GM12878 (cell line): ENCODE measurements around the gene TAF6. TPM values are rescaled to one million over a fixed set of nuclear protein-coding genes. Genes with fewer than 3 reads are reported as not detected.

ENCODE experiments used
- ATAC-seq: fragments of 200-7000 bp; cut with Tn5 transposase; 3 replicates; pipeline ENCODE4 v1.9.1; 2020; ENCODE audit warnings: mild to moderate bottlenecking, moderate library complexity
- BruUV-seq: library from RNA; stranded (reverse); fragments of 400-500 nt; replicated peaks from 2 replicates; lab custom pipeline; 2021; lab: Mats Ljungman, UMichigan
- CTCF ChIA-PET: fragments of 300-600 bp; sonication (Branson Sonifier 250); formaldehyde crosslinking; extraction: SDS; loops from one replicate; lab custom pipeline; 2021; ENCODE audit warnings: inconsistent platforms; lab: Yijun Ruan, JAX
- POLR2A ChIA-PET: fragments of 350-600 bp; formaldehyde crosslinking; extraction: SDS; loops from one replicate; lab custom pipeline; 2021; ENCODE audit warnings: inconsistent platforms; lab: Charles Lee
- RAD21 ChIA-PET: fragments of 300-600 bp; sonication (Branson Sonifier 250); formaldehyde crosslinking; loops from one replicate; lab custom pipeline; 2023; ENCODE audit warnings: antibody characterized with exemption; ENCODE audit not compliant: unreplicated experiment; lab: Charles Lee
- SMC1A ChIA-PET: fragments of 300-600 bp; sonication (Branson Sonifier 250); formaldehyde crosslinking; loops from one replicate; lab custom pipeline; 2023; ENCODE audit not compliant: unreplicated experiment, uncharacterized antibody; lab: Charles Lee
- DNase-seq: peaks from one replicate; pipeline ENCODE4 v3.0.0-alpha.2; 2011; ENCODE audit warnings: low read depth, low spot score
- FAIRE-seq: peaks from 3 replicates; lab custom pipeline; 2011; peaks lifted over from hg19 to GRCh38; lab: Jason Lieb, UNC
- H2AFZ ChIP-seq: 2 replicates; pipeline ENCODE4 v1.6.0; 2011; ENCODE audit warnings: low read depth, low read length, control low read depth; ENCODE audit not compliant: control insufficient read depth
- H3K27ac ChIP-seq: 2 replicates; pipeline ENCODE4 v1.5.1; 2011; ENCODE audit warnings: control low read depth; ENCODE audit not compliant: control insufficient read depth, insufficient read depth
- H3K27me3 ChIP-seq, 2 experiments: replicated peaks in 1 of 2; 2 replicates each; pipeline versions ENCODE4 v1.6.0 to v1.6.1; 2011; ENCODE audit warnings: low read length in 1 of 2; ENCODE audit not compliant: control insufficient read depth in 2 of 2, insufficient read depth in 2 of 2
- H3K36me3 ChIP-seq, 2 experiments: 2 replicates each; pipeline ENCODE4 v1.5.1; 2011; ENCODE audit warnings: low read length in 1 of 2; ENCODE audit not compliant: control insufficient read depth in 2 of 2, insufficient read depth in 2 of 2
- H3K4me1 ChIP-seq: 2 replicates; pipeline ENCODE4 v1.6.1; 2011; ENCODE audit warnings: mild to moderate bottlenecking, low read length, moderate library complexity, mixed read lengths; ENCODE audit not compliant: control insufficient read depth, insufficient read depth
- H3K4me2 ChIP-seq: 2 replicates; pipeline ENCODE4 v1.6.0; 2011; ENCODE audit warnings: control low read depth; ENCODE audit not compliant: control insufficient read depth, insufficient read depth
- H3K4me3 ChIP-seq: fragments of 200-600 bp; sonication (generic); 2 replicates; pipeline ENCODE4 v1.5.1; 2016
- H3K79me2 ChIP-seq: 2 replicates; pipeline ENCODE4 v1.6.0; 2011; ENCODE audit warnings: low read length; ENCODE audit not compliant: control insufficient read depth, insufficient read depth
- H3K9ac ChIP-seq: 2 replicates; pipeline ENCODE4 v1.8.0; 2011; ENCODE audit warnings: low read length, control low read depth, mixed read lengths; ENCODE audit not compliant: control insufficient read depth, insufficient read depth
- H3K9me3 ChIP-seq: replicated peaks from 3 replicates; pipeline ENCODE4 v1.5.1; 2011; ENCODE audit warnings: mild to moderate bottlenecking, low read length; ENCODE audit not compliant: control insufficient read depth, insufficient read depth
- H4K20me1 ChIP-seq: 2 replicates; pipeline ENCODE4 v1.6.0; 2011; ENCODE audit not compliant: control insufficient read depth, insufficient read depth
- CBFB ChIP-seq: IDR thresholded peaks from 2 replicates; pipeline ENCODE4 v1.6.1; 2016; ENCODE audit warnings: antibody characterized with exemption, low read depth
- CHD2 ChIP-seq: IDR thresholded peaks from 2 replicates; pipeline ENCODE4 v1.6.1; 2011; ENCODE audit warnings: low read depth, low read length, improper control_type of control experiment, borderline replicate concordance
- CREM ChIP-seq: IDR thresholded peaks from 2 replicates; pipeline ENCODE4 v1.6.1; 2014; ENCODE audit warnings: antibody characterized with exemption, low read depth
- DPF2 ChIP-seq: fragments of 450-650 bp; IDR thresholded peaks from 2 replicates; pipeline ENCODE4 v1.6.1; 2017; ENCODE audit warnings: mild to moderate bottlenecking
- ETV6 ChIP-seq, 2 experiments: fragments of 450-650 bp in 1 of 2; IDR thresholded peaks in 1 of 2; conservative IDR thresholded peaks in 1 of 2; 2 replicates each; pipeline ENCODE4 v1.6.1; 2014; ENCODE audit warnings: antibody characterized with exemption in 1 of 2, borderline replicate concordance in 1 of 2, low read depth in 1 of 2, mild to moderate bottlenecking in 1 of 2, moderate library complexity in 1 of 2
- EZH2 ChIP-seq: IDR thresholded peaks from 2 replicates; pipeline ENCODE4 v1.6.1; 2012; ENCODE audit warnings: low read depth, mild to moderate bottlenecking, control low read depth, inconsistent platforms, low read length, borderline replicate concordance; ENCODE audit not compliant: control insufficient read depth
- NBN ChIP-seq: fragments of 450-650 bp; IDR thresholded peaks from 2 replicates; pipeline ENCODE4 v1.6.1; 2016
- NR2F1 ChIP-seq: fragments of 450-650 bp; conservative IDR thresholded peaks from 2 replicates; pipeline ENCODE4 v1.6.1; 2017; ENCODE audit warnings: mild to moderate bottlenecking
- PAX5 ChIP-seq: IDR thresholded peaks from 2 replicates; pipeline ENCODE4 v1.6.1; 2011; ENCODE audit warnings: low read depth, low read length, borderline replicate concordance
- POLR2AphosphoS2 ChIP-seq: IDR thresholded peaks from 2 replicates; pipeline ENCODE4 v1.6.1; 2011; ENCODE audit warnings: low read depth, mild to moderate bottlenecking, low read length, improper control_type of control experiment, moderate library complexity
- POU2F2 ChIP-seq: IDR thresholded peaks from 3 replicates; pipeline ENCODE4 v1.6.1; 2011; ENCODE audit warnings: low read depth, mild to moderate bottlenecking, low read length, borderline replicate concordance
- RAD21 ChIP-seq: IDR thresholded peaks from 2 replicates; pipeline ENCODE4 v1.6.1; 2011; ENCODE audit warnings: mild to moderate bottlenecking, low read depth, low read length, moderate library complexity; ENCODE audit not compliant: insufficient read depth
- RBBP5 ChIP-seq: fragments of 200-600 bp; sonication (generic); conservative IDR thresholded peaks from 2 replicates; pipeline ENCODE4 v1.6.1; 2016
- SIN3A ChIP-seq: IDR thresholded peaks from 2 replicates; pipeline ENCODE4 v1.6.1; 2012; ENCODE audit warnings: low read depth, low read length, improper control_type of control experiment
- SUPT20H ChIP-seq: IDR thresholded peaks from 2 replicates; pipeline ENCODE4 v1.6.1; 2011; ENCODE audit warnings: low read depth, mild to moderate bottlenecking, low read length, moderate library complexity, borderline replicate concordance; ENCODE audit not compliant: control insufficient read depth
- TBL1XR1 ChIP-seq: IDR thresholded peaks from 2 replicates; pipeline ENCODE4 v1.6.1; 2012; ENCODE audit warnings: low read depth, low read length, improper control_type of control experiment
- TCF7 ChIP-seq: IDR thresholded peaks from 2 replicates; pipeline ENCODE4 v1.6.1; 2014; ENCODE audit warnings: antibody characterized with exemption, borderline replicate concordance
- WGBS: methylation state at CpG from one replicate; pipeline ENCODE4 v1.1.6; 2016; ENCODE audit warnings: low lambda C conversion rate; ENCODE audit not compliant: insufficient replicate concordance, insufficient coverage; ENCODE audit errors: missing lambda C conversion rate; 5-methylcytosine and 5-hydroxymethylcytosine counted together
- in situ Hi-C: fragments of 300-500 bp; cut with MboI; formaldehyde crosslinking; loops from 9 replicates; pipeline ENCODE4 v1.14.3; 2018; ENCODE audit warnings: mixed read lengths
- intact Hi-C: fragments of 100-400 bp; cut with micrococcal nuclease; formaldehyde crosslinking; loops from one replicate; pipeline ENCODE4 v1.14.2; 2022; ENCODE audit not compliant: unreplicated experiment
- polyA plus RNA-seq, 11 experiments: library from polyadenylated mRNA; depleted of rRNA in 4 of 11; unstranded in 6 of 11; stranded (reverse) in 5 of 11; fragments of >200 nt; fragmentation: Nextera tagmentation in 4 of 11; fragmentation: Illumina TruSeq in 1 of 11; extraction: Ambion mirVana in 4 of 11; extraction: Trizol in 1 of 11; gene quantifications; 1 replicate in 1 of 11; 2 replicates in 10 of 11; pipeline versions ENCODE4 v1.2.1 to v1.2.3, GENCODE V29; 2011 to 2016; ENCODE audit warnings: inconsistent platforms in 2 of 11, missing spikeins in 2 of 11, low read depth in 1 of 11
- total RNA-seq, 4 experiments: library from RNA; depleted of rRNA in 3 of 4; stranded (reverse); fragments of >200 nt in 3 of 4; fragmentation: Illumina TruSeq in 1 of 4; extraction: Trizol in 1 of 4; gene quantifications; 2 replicates each; pipeline versions ENCODE4 v1.2.1 to v1.2.3, GENCODE V29; 2013 to 2021
- TF ChIP-seq, protein P1 (sequence below): IDR thresholded peaks from 2 replicates; pipeline ENCODE4 v1.6.1; 2011; ENCODE audit warnings: low read depth, mild to moderate bottlenecking, low read length, moderate library complexity, borderline replicate concordance; ENCODE audit errors: extremely low read depth
- TF ChIP-seq, protein P2 (sequence below): fragments of 450-650 bp; IDR thresholded peaks from 2 replicates; pipeline ENCODE4 v1.6.1; 2018; ENCODE audit warnings: borderline replicate concordance, mild to moderate bottlenecking; ENCODE audit not compliant: partially characterized antibody

Gene TAF6
- total and polyA plus RNA-seq, 10 of the 15 experiments (the other 5 are each of a cell fraction or from before 2014, with no cell fraction given), result 0.27 to 42.6 (median 17.0) TPM

DNA sequence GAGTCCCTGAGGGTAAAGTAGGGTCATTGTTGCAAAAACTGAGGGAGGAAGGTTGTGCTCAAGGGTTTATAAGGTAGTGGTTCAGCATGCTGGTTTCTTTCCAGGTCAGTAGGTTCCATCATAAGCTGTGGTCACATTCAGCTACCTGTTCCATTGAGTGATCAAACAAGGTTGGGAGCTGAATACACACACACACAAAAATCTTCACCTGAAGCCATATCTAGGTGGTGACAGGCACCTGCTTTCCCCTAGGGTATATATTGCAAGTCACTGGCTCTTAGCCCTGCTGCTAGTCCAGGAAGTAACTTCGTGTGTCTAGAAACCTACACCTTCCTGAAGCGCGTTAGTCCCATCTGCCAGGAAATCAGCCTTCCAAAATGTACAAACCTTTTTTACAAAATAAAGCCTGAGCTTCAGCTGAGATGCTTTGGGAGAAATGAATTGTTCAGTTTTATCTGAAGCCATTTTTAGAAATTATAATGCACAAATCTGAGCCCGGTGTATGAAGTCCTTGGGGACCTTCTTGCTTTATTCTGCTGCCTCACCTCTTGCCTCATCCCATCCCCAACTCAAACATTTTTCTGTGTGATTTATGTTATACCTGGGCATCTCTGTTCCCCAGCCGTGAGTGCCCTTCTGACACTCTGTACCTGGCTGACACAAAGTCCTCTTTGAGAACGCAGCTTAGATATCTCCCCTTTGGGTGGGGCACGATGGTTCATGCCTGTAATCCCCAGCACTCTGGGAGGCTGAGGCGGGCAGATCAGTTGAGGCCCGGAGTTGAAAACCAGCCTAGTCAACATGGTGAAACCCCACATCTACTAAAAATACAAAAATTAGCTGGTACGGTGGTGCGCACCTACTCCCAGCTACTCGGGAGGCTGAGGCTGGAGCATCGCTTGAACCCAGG lies 18.9 kb upstream of the TAF6 start:
- no peak for DNase-seq
- H3K4me3 ChIP-seq, result no peak overlapping the region
- ChIA-PET POLR2A (interaction anchor here (0.6 to 3.6 kb wide), 7 partner anchors 11 to 228 kb away, joined by 3 to 22 read pairs (median 3); partner anchors contain the start of gene LAMTOR4), RAD21 (interaction anchor here (0.6 to 2.2 kb wide), 11 partner anchors 9 to 404 kb away, joined by 3 to 17 read pairs (median 4); partner anchors contain the start of gene LAMTOR4), CTCF (interaction anchor here (0.6 to 2.4 kb wide), 16 partner anchors 9 to 299 kb away, joined by 3 to 10 read pairs (median 4); partner anchors contain the start of genes AP4M1, LAMTOR4, MCM7 and PPP1R35), SMC1A (interaction anchor here (0.6 to 1.9 kb wide), 10 partner anchors 9 to 1177 kb away, joined by 3 to 12 read pairs (median 5); partner anchors contain the start of gene PVRIG)
- peak; percentile 73 for ATAC-seq
- H3K36me3 ChIP-seq, result no peaks in the 10 kb centered on the region
- BruUV-seq, result no TSS peak
- FAIRE-seq, result peak; percentile 86
- 46% methylated on average over 13 of the region's 13 CpGs for WGBS
- in situ Hi-C loops (no loop called here), intact Hi-C loops (no loop called here)
- no peaks in the 10 kb centered on the region; the same call in 2 of the 3 replicates for H3K9me3 ChIP-seq
- peak overlapping the region; percentile 89 for H2AFZ ChIP-seq
- H3K4me2 ChIP-seq, result peak overlapping the region; percentile 54
- H3K27ac ChIP-seq, result no peak overlapping the region
- peaks cover 14% of the 10 kb centered on the region for H3K4me1 ChIP-seq
- peak overlapping the region; percentile 27; the same call in 1 of the 2 replicates for H3K9ac ChIP-seq
- H4K20me1 ChIP-seq, result no peaks in the 10 kb centered on the region
- H3K27me3 ChIP-seq, result no peaks in the 10 kb centered on the region
- H3K79me2 ChIP-seq, result no peaks in the 10 kb centered on the region
- TF ChIP-seq ETV6 (conservative IDR thresholded peaks at IDR 0.05 in 1 of 2, IDR thresholded peaks at IDR 0.05 in 1 of 2; ENCODE audit: borderline replicate concordance in 1 of 2, low read depth in 1 of 2), result no peak
- TF ChIP-seq DPF2, result no peak
- no peak for TF ChIP-seq TBL1XR1
- no peak for TF ChIP-seq CHD2
- TF ChIP-seq CBFB, result no peak
- TF ChIP-seq POU2F2, result no peak
- peak; percentile 14; the same call in 1 of the 2 replicates for TF ChIP-seq NBN
- no peak for TF ChIP-seq RAD21
- TF ChIP-seq, protein P1, sequence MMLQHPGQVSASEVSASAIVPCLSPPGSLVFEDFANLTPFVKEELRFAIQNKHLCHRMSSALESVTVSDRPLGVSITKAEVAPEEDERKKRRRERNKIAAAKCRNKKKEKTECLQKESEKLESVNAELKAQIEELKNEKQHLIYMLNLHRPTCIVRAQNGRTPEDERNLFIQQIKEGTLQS, result no peak
- no peak for TF ChIP-seq EZH2
- no peak for TF ChIP-seq RBBP5
- no peak for TF ChIP-seq SUPT20H
- TF ChIP-seq, protein P2, sequence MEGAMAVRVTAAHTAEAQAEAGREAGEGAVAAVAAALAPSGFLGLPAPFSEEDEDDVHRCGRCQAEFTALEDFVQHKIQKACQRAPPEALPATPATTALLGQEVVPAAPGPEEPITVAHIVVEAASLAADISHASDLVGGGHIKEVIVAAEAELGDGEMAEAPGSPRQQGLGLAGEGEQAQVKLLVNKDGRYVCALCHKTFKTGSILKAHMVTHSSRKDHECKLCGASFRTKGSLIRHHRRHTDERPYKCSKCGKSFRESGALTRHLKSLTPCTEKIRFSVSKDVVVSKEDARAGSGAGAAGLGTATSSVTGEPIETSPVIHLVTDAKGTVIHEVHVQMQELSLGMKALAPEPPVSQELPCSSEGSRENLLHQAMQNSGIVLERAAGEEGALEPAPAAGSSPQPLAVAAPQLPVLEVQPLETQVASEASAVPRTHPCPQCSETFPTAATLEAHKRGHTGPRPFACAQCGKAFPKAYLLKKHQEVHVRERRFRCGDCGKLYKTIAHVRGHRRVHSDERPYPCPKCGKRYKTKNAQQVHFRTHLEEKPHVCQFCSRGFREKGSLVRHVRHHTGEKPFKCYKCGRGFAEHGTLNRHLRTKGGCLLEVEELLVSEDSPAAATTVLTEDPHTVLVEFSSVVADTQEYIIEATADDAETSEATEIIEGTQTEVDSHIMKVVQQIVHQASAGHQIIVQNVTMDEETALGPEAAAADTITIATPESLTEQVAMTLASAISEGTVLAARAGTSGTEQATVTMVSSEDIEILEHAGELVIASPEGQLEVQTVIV, result no peak
- TF ChIP-seq NR2F1, result no peak
- 0 out of 2 replicates have a peak, but pooled peaks have one; percentile 66 for TF ChIP-seq TCF7
- no peak for TF ChIP-seq CREM
- no peak for TF ChIP-seq POLR2AphosphoS2
- peak; percentile 51; the same call in 1 of the 2 replicates for TF ChIP-seq PAX5
- TF ChIP-seq SIN3A, result no peak
